Measurements from ENCODE around the gene LRRN2. TPM values are rescaled to one million over a fixed set of nuclear protein-coding genes. Genes with fewer than 3 reads are reported as not detected.

LRRN2 gene
- polyA plus RNA-seq, 1 of the 3 experiments (the other 2 are of a cell fraction) = not detected

- TF ChIP-seq NRF1 (IDR thresholded peaks at IDR 0.05; ENCODE audit: low read depth, low read length) (no peak), NFIC (IDR thresholded peaks at IDR 0.05; ENCODE audit: borderline replicate concordance) (no peak)
- TF ChIP-seq, protein P1, sequence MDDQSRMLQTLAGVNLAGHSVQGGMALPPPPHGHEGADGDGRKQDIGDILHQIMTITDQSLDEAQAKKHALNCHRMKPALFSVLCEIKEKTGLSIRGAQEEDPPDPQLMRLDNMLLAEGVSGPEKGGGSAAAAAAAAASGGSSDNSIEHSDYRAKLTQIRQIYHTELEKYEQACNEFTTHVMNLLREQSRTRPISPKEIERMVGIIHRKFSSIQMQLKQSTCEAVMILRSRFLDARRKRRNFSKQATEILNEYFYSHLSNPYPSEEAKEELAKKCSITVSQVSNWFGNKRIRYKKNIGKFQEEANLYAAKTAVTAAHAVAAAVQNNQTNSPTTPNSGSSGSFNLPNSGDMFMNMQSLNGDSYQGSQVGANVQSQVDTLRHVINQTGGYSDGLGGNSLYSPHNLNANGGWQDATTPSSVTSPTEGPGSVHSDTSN (IDR thresholded peaks at IDR 0.05) = no peak
- TF ChIP-seq, protein P2, sequence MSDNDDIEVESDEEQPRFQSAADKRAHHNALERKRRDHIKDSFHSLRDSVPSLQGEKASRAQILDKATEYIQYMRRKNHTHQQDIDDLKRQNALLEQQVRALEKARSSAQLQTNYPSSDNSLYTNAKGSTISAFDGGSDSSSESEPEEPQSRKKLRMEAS (IDR thresholded peaks at IDR 0.05; ENCODE audit: low read depth) = no peak
Observed at GRCh38 chr1:204568576-204569315, 116.8 kb downstream of the LRRN2 start (continued).

Small RNA genes within 50 kb of the gene (small RNA-seq; reads per million reads assigned to genes)
- gene RF00601 (0 reads per million in 7 experiments), gene RNA5SP75 (0 reads per million in 7 experiments)

Other genes with a start within 250 kb of the LRRN2 start
- 6.5 and 6.6 TPM in 2 replicates for gene PIK3C2B, start 190.9 kb downstream of the LRRN2 start, polyA plus RNA-seq (2012; rRNA removed)
- gene MDM4, start 169.3 kb downstream of the LRRN2 start, polyA plus RNA-seq (2012; rRNA removed) = 6.2 and 9.2 TPM in 2 replicates
- 4.6 and 6.0 TPM in 2 replicates for gene NFASC, start 185.1 kb upstream of the LRRN2 start, polyA plus RNA-seq (2012; rRNA removed)